CD14-positive monocyte (primary cell): Measurements from ENCODE around the gene SUV39H1. TPM values are rescaled to one million over a fixed set of nuclear protein-coding genes. Genes with fewer than 3 reads are reported as not detected.

ENCODE experiments used
- DNase-seq, 3 donors: peaks; one replicate each; pipeline ENCODE4 v3.0.0-alpha.2; 2011 to 2022
- H2AFZ ChIP-seq: 2 replicates; pipeline ENCODE4 v1.6.0; 2012; ENCODE audit warnings: mild to moderate bottlenecking, low read depth, low read length, inconsistent platforms; ENCODE audit not compliant: insufficient read depth, poor library complexity, severe bottlenecking
- H3K27ac ChIP-seq, 2 donors: 1 replicate in 1 of 2; 2 replicates in 1 of 2; pipeline ENCODE4 v1.5.1; 2012 to 2013; ENCODE audit warnings: low read length in 2 of 2, control low read depth in 1 of 2, inconsistent platforms in 1 of 2, low read depth in 1 of 2, mild to moderate bottlenecking in 1 of 2
- H3K27me3 ChIP-seq, 2 donors: one replicate each; pipeline versions ENCODE4 v1.6.0 to v1.6.1; 2011 to 2013; ENCODE audit warnings: low read length in 2 of 2; ENCODE audit not compliant: control insufficient read depth in 2 of 2, insufficient read depth in 2 of 2
- H3K36me3 ChIP-seq, 2 donors: replicated peaks in 1 of 2; 1 replicate in 1 of 2; 2 replicates in 1 of 2; pipeline versions ENCODE4 v1.5.1 to v1.6.1; 2012 to 2013; ENCODE audit warnings: low read length in 2 of 2, control low read depth in 1 of 2, inconsistent platforms in 1 of 2, mild to moderate bottlenecking in 1 of 2; ENCODE audit not compliant: insufficient read depth in 2 of 2, control insufficient read depth in 1 of 2
- H3K4me1 ChIP-seq, 2 donors: 1 replicate in 1 of 2; 2 replicates in 1 of 2; pipeline versions ENCODE4 v1.5.1 to v1.6.1; 2012 to 2013; ENCODE audit warnings: low read length in 2 of 2, control low read depth in 1 of 2, inconsistent platforms in 1 of 2, mild to moderate bottlenecking in 1 of 2, moderate library complexity in 1 of 2; ENCODE audit not compliant: insufficient read depth in 2 of 2, control insufficient read depth in 1 of 2
- H3K4me2 ChIP-seq: replicated peaks from 2 replicates; pipeline ENCODE3; 2012; ENCODE audit warnings: low read length, moderate library complexity, mild to moderate bottlenecking; ENCODE audit not compliant: poor library complexity, severe bottlenecking; ENCODE audit errors: extremely low read depth
- H3K4me3 ChIP-seq, 3 experiments: fragments of 200-600 bp in 1 of 3; sonication (generic) in 1 of 3; replicated peaks in 1 of 3; 1 replicate in 2 of 3; 2 replicates in 1 of 3; pipeline ENCODE4 v1.5.1; 2011 to 2013; ENCODE audit warnings: low read length in 3 of 3, mild to moderate bottlenecking in 3 of 3, control low read depth in 2 of 3, low read depth in 2 of 3, inconsistent platforms in 1 of 3, moderate library complexity in 1 of 3
- H3K79me2 ChIP-seq: 2 replicates; pipeline ENCODE4 v1.6.0; 2012; ENCODE audit warnings: mild to moderate bottlenecking, control low read depth, inconsistent platforms, low read length, moderate library complexity; ENCODE audit not compliant: insufficient read depth
- H3K9ac ChIP-seq: 2 replicates; pipeline ENCODE4 v1.6.0; 2017; ENCODE audit warnings: low read length, mild to moderate bottlenecking; ENCODE audit not compliant: insufficient read depth, poor library complexity, severe bottlenecking
- H3K9me3 ChIP-seq, 2 donors: replicated peaks in 1 of 2; 1 replicate in 1 of 2; 2 replicates in 1 of 2; pipeline versions ENCODE4 v1.5.1 to v1.6.1; 2012 to 2013; ENCODE audit warnings: low read length in 2 of 2, control low read depth in 1 of 2; ENCODE audit not compliant: control insufficient read depth in 1 of 2, insufficient read depth in 1 of 2
- H4K20me1 ChIP-seq: 2 replicates; pipeline ENCODE4 v1.6.0; 2012; ENCODE audit warnings: mild to moderate bottlenecking, low read length, control low read depth, moderate library complexity; ENCODE audit not compliant: insufficient read depth
- H3K27ac Mint-ChIP-seq, 7 donors: one replicate each; pipeline ENCODE4 v1.8.0; 2020; ENCODE audit warnings: mild to moderate bottlenecking in 7 of 7, mixed read lengths in 7 of 7, moderate library complexity in 6 of 7, inconsistent platforms in 2 of 7
- H3K27me3 Mint-ChIP-seq, 3 donors: one replicate each; pipeline ENCODE4 v1.8.0; 2021 to 2022; ENCODE audit warnings: low read depth in 3 of 3, mild to moderate bottlenecking in 3 of 3, mixed read lengths in 3 of 3, moderate library complexity in 3 of 3, inconsistent platforms in 1 of 3
- H3K36me3 Mint-ChIP-seq, 2 donors: one replicate each; pipeline ENCODE4 v1.8.0; 2020; ENCODE audit warnings: mixed read lengths in 2 of 2, inconsistent platforms in 1 of 2, mild to moderate bottlenecking in 1 of 2
- H3K4me1 Mint-ChIP-seq: one replicate; pipeline ENCODE4 v1.8.0; 2020; ENCODE audit warnings: mild to moderate bottlenecking, mixed read lengths
- H3K4me3 Mint-ChIP-seq, 2 donors: one replicate each; pipeline ENCODE4 v1.8.0; 2020; ENCODE audit warnings: mild to moderate bottlenecking in 2 of 2, mixed read lengths in 2 of 2, moderate library complexity in 1 of 2
- H3K9me3 Mint-ChIP-seq, 7 donors: one replicate each; pipeline ENCODE4 v1.8.0; 2020 to 2022; ENCODE audit warnings: mixed read lengths in 7 of 7, mild to moderate bottlenecking in 6 of 7, moderate library complexity in 6 of 7, inconsistent platforms in 2 of 7
- CTCF ChIP-seq: fragments of 200-600 bp; IDR thresholded peaks from one replicate; pipeline ENCODE4 v1.8.0; 2022; ENCODE audit warnings: antibody characterized with exemption, mild to moderate bottlenecking
- WGBS: methylation state at CpG from one replicate; pipeline ENCODE4 v1.1.5; 2013; ENCODE audit warnings: missing lambda C conversion rate; ENCODE audit not compliant: insufficient coverage; 5-methylcytosine and 5-hydroxymethylcytosine counted together
- intact Hi-C, 2 donors: fragments of 100-400 bp; cut with micrococcal nuclease; formaldehyde crosslinking; loops; one replicate each; pipeline versions ENCODE4 v1.15.0 to v1.15.1; 2023
- polyA plus RNA-seq, 3 donors: library from polyadenylated mRNA; depleted of rRNA in 1 of 3; unstranded in 2 of 3; stranded (reverse) in 1 of 3; fragments of 300-500 nt in 2 of 3; fragments of >200 nt in 1 of 3; fragmentation: Illumina TruSeq in 2 of 3; gene quantifications; 1 replicate in 2 of 3; 2 replicates in 1 of 3; pipeline ENCODE4 v1.2.3, GENCODE V29; 2012 to 2021

The SUV39H1 gene
- polyA plus RNA-seq, 3 donors: 2.8 to 3.4 (median 2.9) TPM

- TF ChIP-seq CTCF: no peak
- H3K79me2 ChIP-seq: no peaks in the 10 kb centered on the region
- no peaks in the 10 kb centered on the region for H3K9me3 ChIP-seq
- H2AFZ ChIP-seq: no peak overlapping the region
- no peaks in the 10 kb centered on the region for H4K20me1 ChIP-seq
- Mint-ChIP-seq H3K27me3 (peaks cover 0 to 6% (median 2%) of the 10 kb centered on the region in 3 donors), H3K27ac (no peak overlapping the region), H3K9me3 (peaks cover 0 to 2% (median 0%) of the 10 kb centered on the region in 7 donors), H3K4me1 (no peaks in the 10 kb centered on the region), H3K4me3 (no peak overlapping the region), H3K36me3 (no peaks in the 10 kb centered on the region)
- H3K4me3 ChIP-seq: no peak overlapping the region
- no peaks in the 10 kb centered on the region for H3K27me3 ChIP-seq
- no peak for DNase-seq
- H3K27ac ChIP-seq: no peak overlapping the region
- H3K36me3 ChIP-seq: no peaks in the 10 kb centered on the region
- 85% methylated on average over 4 of the region's 4 CpGs for WGBS
- intact Hi-C loops: no loop called here
- no peaks in the 10 kb centered on the region for H3K4me1 ChIP-seq
- no peak overlapping the region for H3K4me2 ChIP-seq
- H3K9ac ChIP-seq: no peak overlapping the region
Observed at GRCh38 chrX:48720577-48721250, 24.2 kb downstream of the SUV39H1 start.

- H3K9me3 Mint-ChIP-seq: peaks cover 0 to 2% (median 0%) of the 10 kb centered on the region in 7 donors
- no peak overlapping the region for H3K27ac Mint-ChIP-seq
- Histone ChIP-seq H3K9ac (no peak overlapping the region), H3K4me1 (no peaks in the 10 kb centered on the region), H3K27me3 (no peaks in the 10 kb centered on the region), H3K27ac (no peak overlapping the region), H3K4me2 (no peak overlapping the region), H3K9me3 (no peaks in the 10 kb centered on the region), H2AFZ (no peak overlapping the region), H3K79me2 (no peaks in the 10 kb centered on the region), H3K4me3 (no peak overlapping the region), H4K20me1 (no peaks in the 10 kb centered on the region), H3K36me3 (no peaks in the 10 kb centered on the region)
- no peaks in the 10 kb centered on the region for H3K36me3 Mint-ChIP-seq
- no peak for DNase-seq
- no peak overlapping the region for H3K4me3 Mint-ChIP-seq
- no peaks in the 10 kb centered on the region for H3K4me1 Mint-ChIP-seq
- H3K27me3 Mint-ChIP-seq: peaks cover 0 to 3% (median 2%) of the 10 kb centered on the region in 3 donors
- no peak for TF ChIP-seq CTCF
- intact Hi-C loops: no loop called here
Observed at GRCh38 chrX:48721916-48722315, 25.4 kb downstream of the SUV39H1 start.
